HG03066 (cell line): ENCODE results near the gene SSBP3.
"Not testable (repeated sequence)": the region's sequence is repeated elsewhere in the genome, so short reads cannot be mapped to it uniquely, and the experiment has no call there.

ENCODE experiments used
- ATAC-seq: cut with Tn5 transposase; IDR thresholded peaks from one replicate; pipeline ENCODE4 v1.9.1; 2021; ENCODE audit warnings: low read depth; ENCODE audit not compliant: unreplicated experiment

The SSBP3 gene

DNA sequence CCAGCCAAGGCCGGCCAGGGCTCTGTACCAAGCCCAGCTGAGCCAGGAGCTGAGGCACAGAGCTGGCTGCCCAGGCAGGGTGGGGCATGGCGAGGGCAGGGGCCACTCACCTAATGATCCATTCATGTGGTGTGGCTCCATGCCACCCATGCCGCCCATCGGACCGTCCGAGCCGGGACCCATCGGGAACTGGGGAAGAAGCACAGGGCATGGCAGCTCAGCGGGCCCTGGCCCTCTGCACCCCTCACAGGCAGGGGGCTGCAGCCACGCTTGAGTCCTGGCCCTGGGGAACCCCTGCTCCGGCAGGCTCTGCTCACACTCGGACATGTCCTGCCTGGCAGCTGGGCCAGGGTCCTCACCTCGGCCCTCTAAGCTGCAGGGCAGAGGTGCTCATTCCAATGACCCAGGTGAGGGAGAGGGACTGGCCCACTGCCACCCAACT, 177.5 kb downstream of the SSBP3 start:
- ATAC-seq = no peak

DNA sequence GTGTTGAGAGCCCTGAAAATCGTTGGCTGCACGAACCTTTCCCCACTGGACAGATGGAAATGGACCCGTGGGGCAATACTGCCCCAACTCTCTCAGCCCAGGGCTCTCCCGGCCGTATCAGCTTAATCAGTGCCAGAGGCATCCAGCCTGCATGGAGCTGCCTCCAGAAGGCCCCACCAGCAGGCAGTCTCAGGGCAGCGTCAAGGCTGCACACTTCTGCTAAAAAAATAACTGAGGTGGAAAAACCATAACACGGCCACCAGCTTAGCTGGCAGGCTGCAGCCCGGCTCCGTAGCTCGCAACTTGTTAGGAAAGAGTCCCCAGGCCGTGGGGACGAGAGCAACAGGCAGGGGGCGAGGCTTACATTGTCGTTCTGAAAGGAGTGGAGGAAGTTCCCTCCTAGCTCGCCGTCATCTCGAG, 178.3 kb downstream of the SSBP3 start:
- no peak for ATAC-seq

DNA sequence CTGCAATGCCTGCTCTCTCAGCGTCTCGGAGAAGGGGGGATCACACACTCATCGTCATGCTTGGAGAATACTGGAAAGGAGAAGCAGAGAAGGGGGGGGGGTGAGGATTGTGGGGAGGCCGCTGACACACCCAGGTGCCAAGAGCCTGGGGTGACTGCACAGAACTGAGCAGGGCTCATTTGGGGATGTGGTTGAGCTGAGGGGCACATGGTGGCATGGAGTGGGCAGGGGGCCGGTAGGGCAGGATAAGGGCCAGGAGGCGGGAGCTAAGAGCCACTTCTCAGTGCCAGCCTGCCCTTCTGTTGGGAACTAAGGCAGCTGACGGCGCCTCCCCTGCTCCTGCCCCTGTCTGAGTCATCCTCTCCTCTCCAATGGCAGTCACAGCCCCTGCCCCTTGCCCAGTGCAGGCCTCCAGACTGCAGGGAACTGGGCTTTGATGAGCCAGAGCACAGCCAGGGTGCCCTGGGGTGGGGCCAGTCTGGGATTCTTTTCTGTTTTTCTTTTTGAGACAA, 179.0 kb downstream of the SSBP3 start:
- ATAC-seq = no peak

DNA sequence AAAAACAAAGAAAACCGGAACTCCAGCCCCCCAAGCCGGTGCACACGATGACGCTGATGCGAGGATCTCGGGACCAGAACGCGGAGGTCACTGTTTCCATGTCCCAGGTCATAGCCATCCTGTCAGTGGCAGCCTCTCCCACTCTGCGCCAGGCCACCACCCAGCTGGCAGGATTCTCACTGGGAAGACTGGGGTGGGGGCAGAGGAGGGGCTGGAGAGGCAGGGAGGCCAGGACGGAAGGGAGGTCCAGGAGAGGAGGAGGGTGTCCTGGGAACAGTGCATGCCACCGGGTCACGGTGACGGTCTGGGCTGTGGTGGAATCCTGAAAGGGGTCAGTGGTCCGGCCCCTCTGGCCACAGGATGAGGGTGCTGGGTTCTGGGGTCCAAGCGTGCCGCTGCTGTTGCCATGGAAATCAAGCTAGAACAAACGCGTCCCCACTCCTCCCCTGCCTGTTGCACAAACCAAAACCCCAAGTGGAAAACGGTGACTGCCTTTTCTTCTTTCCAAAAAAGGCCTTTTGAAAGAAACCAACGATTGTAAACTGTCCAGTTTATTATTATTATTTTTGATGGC, 180.1 kb downstream of the SSBP3 start:
- no peak for ATAC-seq

DNA sequence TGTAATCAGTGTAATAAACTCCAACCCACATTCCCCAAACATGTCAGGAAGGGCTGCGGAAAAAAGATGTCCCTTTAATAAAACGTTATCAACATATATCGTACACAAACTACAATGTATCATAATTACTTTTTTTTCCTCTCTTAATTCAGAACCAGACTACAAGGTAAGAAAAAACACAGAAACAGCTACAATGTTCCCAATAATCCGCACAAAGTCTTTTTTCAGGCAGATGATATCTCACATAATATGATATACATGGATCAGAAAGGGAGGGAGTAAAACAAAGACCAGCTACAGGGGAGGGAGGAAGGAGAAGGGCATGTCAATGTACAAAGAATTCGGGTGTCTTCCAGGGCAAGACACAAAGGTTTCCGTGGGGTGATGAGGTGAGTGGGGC, 180.8 kb downstream of the SSBP3 start:
- no peak for ATAC-seq

DNA sequence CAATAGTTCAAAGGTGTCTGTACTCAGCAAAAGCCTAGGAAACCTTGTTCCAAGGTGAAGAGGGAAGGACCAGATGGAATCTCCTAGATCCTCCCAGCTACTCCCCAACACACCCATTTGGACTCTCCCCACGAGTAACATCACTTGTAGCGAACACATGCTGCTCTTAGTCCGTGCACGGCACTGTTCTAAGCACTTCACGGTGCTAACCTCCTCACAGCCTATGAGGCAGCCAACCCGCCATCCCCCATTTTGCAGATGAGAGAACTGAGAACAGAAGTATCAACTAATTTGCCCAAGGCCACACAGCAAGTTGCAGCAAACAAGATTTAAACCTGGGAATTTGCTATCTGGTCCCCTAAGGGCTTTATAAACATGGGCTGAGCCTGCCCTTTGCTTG, 182.0 kb downstream of the SSBP3 start:
- ATAC-seq = no peak

DNA sequence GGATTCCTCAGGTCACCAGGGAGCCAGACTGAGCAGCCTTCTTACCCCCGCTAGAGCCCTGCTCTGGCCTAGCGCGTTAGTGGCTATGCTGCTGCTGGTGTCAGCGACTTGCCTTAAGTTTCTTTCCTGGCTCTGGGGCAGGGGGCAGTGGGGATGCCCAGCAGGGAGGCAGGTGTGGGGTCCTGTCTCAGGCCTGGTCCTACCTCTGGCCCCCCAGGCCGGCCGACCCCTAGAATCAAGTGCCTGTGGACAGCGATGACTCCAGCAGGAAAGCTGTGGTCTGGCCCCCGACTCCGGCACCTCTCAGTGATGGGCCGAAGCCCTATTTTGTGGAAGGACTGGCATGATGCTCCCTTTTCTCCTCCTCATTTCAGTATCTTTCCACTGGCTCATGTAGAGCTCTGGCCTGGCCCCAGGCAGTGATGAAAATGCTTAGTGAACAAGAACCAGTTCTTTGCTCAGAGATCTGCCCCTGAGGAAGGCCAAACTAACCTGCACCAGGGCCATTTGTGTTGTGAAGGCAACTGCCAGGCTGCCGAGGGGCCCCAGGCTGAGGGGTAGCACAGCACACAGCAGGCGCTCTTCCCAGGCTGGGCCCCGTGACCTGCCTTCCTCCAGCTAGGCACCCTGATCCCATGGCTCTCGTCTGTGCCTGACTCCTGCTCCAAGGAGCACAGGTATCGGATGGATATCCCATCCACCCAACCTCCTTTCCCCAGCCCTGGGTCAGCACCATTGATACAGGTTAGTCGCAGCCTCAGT, 182.6 kb downstream of the SSBP3 start:
- no peak for ATAC-seq

DNA sequence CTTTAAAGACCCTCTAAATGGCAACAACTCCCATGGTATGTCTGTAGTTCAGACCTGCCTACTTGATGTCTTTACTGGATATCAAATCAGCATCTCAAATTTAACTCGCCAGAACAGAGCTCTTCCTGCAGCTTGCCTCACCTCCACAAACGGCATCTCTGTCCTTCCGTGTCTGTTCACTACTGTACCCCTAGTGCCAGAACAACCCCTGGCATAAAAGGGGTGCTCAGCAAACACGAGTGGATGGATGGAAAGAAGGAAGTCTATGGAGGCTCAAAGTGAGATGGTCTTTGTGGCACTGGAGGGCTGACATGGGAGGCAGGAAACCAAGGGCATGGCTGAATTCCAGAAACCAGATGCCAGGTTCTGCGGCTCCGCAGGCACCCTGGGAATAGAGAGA, 183.5 kb downstream of the SSBP3 start:
- no peak for ATAC-seq

DNA sequence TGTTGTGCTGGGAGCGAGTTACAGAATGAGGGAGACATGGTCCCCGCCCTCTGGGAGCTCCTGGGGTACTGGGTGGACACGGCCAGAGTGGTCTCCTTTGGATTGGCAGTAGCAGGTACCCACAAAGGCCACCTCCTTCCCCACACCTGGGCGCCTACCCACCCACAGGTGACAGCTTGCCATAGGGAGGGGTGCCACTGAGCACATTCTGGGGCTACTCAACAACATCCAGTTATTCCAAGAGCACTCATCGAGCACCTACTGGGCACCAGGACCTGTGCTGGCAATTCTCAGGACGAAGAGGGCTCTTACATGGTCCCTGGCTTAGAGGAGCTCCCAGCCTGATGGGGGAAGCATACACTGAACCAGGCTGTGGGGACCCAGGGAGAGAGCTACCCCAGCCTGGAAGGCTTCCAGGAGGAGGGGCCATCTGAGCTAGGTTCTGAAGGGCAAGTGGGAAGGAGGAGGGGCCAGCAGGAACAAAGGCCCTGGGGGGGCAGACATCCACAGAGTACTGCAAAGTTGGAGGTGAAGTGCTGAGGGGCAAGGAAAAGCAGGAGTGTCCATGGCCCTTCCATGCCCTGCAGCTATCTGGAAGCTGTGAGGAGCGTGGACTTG, 184.2 kb downstream of the SSBP3 start:
- ATAC-seq = no peak

DNA sequence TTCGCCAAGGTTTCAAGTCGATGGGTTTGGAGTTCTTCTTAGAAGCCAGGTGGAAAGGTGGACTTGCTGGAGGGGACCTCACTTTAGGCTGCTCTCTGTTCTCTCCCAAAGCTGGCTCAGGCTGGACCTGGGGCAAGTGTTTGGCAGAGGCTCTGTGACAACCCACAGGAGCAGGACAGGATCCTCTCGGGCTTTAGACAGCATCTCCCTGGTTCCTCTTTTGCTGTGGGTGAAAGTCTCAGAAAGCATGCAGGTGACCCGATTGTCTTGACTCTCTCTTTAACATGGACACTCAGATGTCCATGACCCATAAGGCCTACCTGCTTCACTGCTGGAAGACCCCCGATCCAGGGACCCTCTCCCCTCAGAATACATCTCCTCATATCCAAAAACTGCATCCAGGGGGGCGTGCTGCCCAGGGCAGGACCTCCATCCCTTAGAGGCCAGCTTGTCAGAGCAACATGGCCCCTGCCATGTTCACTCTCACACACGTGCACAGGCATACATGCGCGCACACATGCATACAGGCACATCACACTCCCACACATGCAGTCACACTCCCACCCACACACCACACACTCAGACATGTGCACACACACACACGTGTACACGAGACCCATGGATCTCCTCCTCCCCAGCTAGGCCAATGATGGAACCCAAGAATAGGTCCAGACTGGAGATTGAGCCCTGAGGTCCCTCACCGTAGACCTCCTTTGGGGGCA, 184.9 kb downstream of the SSBP3 start:
- ATAC-seq = no peak

DNA sequence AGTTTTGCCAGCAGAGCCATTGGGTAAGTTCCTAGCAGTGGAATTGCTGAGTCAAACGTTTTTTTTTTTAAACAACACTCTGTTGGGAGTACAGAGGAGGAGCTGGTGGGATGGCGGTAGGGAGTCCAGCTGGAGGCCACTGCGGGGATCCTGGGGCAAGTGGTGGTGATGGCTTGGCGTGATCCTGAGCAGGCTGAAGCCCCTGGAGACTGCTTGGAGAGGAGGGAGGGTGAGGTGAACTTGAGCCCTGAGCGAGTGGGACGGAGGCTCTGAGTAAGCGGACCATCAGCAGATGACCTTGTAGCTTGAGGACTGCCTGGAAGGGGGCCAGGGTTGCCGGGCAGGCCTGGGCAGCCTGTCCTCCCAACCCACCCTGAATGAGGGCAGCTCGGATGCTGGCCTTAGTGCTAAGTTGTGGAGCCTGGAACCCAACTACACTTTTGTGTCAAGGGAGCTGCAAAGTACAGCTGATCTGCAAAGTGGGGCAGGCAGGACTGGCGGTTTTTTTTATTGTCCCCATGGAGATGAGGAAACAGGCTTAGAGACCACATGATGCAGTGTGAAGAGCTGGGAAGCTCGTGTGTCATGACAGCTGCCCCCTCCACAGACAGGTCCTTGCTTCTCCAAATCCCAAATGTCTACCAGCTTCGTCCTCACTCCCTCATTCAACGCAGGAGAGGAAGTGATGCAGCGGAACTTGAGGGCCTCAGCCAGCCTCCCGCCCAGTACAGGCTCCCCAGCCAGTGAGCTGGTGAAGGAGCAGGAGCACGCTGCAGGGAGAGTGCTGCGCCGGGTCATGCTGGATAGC, 186.0 kb downstream of the SSBP3 start:
- ATAC-seq = no peak

DNA sequence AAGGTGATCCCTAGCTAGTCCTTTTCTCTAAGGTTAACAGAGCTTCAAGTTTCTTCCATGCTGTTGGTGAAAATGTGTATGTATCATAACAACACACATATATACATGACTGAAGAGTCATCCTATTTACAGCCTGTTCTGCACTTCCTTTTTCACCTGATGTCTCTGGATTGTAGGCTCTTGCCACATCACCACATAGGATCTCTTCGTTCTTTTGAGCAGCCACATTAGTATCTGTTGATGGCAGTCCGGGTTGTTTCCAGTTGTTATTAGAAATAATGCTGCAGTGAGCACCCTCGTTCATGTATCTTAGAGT, 186.5 kb downstream of the SSBP3 start:
- ATAC-seq = no peak

DNA sequence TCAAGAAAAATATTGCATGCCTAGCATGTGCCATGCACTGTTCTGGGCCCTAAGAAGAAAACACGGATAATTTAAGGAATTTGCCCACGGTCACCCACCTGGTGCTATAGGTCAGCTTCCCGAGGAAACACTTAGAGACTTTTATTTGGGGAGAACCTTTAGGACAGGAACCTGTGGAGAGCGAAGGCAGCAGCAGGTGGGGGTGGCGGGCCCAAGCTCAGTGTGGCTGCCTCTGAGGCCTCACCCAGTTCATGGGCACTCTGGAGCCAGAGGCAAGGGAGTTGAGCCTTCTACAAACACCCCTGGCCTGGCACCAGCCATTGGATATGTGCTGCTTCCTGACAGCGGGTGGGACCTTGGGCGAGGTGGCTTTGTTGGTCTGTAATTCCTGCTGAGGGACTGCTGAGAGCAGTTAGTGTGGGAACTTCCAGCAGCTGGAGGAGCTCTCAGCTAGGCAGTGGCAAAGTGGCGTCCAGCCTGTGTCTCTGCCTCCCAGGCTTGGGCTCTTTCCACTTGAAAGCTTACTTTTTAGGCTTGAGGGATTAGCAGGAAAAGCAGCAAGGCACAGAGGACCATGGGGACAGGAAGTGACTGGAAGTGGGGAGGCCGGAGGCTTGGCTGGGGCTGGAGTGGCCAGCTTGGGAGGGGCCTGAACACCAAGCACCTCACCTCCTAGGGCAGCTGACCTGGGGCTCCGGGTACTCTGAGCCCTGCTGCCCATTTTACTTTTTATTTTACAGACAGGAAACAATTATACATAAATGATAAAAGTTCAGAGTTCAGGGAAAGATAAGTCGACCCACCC, 187.1 kb downstream of the SSBP3 start:
- no peak for ATAC-seq

DNA sequence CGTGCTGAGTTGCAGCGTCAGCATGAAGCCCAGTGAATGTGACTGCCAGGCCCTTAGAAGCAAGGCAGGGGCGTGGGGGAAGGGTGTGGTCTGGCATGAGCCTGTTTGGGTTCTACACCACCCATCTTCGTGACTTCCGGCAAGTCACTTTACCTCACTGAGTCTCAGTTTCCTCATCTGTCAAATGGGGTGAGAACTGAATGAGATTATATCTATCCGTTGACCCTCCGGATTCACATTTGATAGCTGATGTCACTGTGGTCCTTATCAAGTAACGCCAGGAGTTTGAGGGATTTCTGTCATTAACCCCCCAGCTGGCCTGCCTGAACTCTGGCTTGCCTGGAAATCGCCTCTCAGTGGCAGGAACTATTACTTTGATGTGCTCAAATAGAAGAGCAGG, 190.7 kb downstream of the SSBP3 start:
- no peak for ATAC-seq

DNA sequence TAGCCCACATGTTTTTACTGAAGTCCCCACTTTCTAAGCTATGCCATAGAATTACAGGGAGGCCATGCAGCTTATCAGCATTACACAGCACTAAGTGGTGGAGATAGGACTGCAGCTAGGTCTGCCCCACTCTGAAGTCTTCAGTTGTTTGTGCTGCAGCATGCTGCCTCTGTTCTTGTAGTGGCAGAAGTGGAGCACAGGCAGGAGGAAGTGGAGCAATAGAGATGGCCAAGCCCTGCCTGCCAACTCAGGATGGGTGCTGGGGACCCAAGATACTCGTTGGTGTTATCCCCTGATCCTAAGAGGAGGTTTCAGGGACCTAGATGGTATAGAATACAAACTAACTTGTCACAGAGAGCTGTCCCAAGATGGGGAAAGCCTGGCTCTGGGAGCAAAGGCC, 193.3 kb downstream of the SSBP3 start:
- no peak for ATAC-seq

DNA sequence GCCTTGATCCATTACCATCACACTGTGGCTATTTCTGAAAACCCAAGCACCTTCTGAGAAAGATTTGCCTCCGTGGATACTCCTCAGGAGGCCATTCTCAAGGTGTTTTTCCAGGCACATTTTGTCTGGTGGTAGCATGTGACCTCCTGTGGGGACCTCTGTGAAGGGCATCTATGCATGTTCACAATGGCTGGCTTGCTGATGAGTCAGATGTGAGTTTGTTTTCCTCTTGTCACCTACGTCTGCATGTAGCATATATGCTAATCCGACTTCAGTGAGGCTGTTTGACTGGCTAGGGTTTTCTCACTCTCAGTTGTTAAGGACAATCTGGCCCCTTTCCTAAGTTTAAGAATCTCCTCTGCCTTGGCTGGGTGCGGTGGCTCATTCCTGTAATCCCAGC, 198.3 kb downstream of the SSBP3 start:
- ATAC-seq = not testable (repeated sequence)

DNA sequence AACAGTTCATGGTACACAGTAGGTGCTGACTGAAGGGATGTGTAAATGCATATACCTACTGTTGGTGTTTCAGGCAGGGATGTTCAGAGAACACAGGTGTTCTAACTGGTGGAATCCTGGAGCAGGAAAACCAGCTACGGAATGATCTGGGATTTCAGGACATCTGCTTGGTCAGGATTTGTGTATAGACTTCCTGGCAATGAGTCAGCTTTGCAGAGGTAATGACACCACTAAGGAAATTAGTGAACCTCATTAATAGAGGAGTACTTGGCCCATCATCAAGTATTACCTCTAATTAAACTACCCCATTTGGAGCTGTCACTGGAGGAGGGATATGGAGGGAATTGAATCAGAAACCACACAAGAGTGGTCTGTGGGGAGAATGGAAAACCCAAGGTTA, 198.9 kb downstream of the SSBP3 start:
- ATAC-seq = no peak

DNA sequence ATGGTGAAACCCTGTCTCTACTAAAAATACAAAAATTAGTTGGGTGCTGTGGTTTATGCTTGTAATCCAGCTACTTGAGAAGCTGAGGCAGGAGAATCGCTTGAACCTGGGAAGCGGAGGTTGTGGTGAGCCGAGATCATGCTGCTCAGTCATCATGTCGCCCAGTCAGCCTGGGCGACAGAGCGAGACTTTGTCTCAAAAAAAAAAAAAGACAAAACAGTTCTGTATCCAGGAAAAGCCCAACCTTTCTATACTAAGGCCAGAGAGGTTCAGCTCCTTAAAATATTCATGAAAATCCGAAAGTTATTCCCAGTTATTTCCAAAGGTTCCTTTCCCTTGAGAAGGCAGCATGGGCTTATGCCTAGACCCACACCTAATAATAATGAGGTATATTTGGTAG, 202.0 kb downstream of the SSBP3 start:
- no peak for ATAC-seq

DNA sequence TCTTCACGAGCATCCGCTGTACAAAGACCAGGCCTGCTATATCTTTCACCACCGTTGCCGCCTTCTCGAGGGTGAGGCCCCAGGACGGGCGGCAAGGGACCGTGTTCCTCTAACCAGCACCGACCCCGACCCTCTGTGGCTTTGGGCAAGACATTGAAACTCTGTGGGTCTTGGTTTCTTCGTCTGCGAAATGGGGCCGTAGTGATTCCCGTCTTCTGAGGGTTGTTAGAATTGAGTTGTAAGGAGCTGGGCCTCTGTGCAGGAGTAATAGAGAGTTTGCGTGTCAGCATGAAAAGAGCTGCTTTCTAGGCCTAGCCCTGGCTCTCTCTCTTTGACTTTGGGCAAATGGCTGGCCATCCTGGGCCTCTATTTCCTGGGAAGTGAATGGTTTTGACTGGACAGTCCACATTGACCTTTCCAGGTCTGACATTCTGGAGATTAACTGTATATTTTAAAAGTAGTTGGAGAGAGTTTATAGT, 205.6 kb downstream of the SSBP3 start:
- ATAC-seq = peak; percentile 18
